KBM-7 (cell line): ENCODE results near the gene SLC6A11.

ENCODE experiments used
- DNase-seq: peaks from one replicate; pipeline ENCODE4 v3.0.0-alpha.2; 2015
- in situ Hi-C: fragments of 300-500 bp; cut with MboI; formaldehyde crosslinking; loops from 2 replicates; pipeline ENCODE4 v1.14.3; 2020; ENCODE audit warnings: low sequenced_read_pairs, low pct_unique_long_range_greater_than_20kb, mixed read lengths

The SLC6A11 gene

GRCh38 chr3:10962481-10963036 lies 146.5 kb downstream of the SLC6A11 start:
- in situ Hi-C loops = no loop called here
- no peak for DNase-seq

GRCh38 chr3:10964537-10965167 lies 148.6 kb downstream of the SLC6A11 start:
- in situ Hi-C loops = no loop called here
- peak; percentile 49 for DNase-seq

- in situ Hi-C loops = no loop called here
Measured at GRCh38 chr3:10968401-10968800, 152.4 kb downstream of the SLC6A11 start.

GRCh38 chr3:10970306-10970960 lies 154.4 kb downstream of the SLC6A11 start:
- no peak for DNase-seq
- in situ Hi-C loops = no loop called here

More at GRCh38 chr3:10968401-10968800, 152.4 kb downstream of the SLC6A11 start:
- no peak for DNase-seq

- no peak for DNase-seq
- in situ Hi-C loops = no loop called here
Measured at GRCh38 chr3:10972072-10972782, 156.2 kb downstream of the SLC6A11 start.

GRCh38 chr3:10973046-10973595 lies 157.1 kb downstream of the SLC6A11 start:
- no peak for DNase-seq
- in situ Hi-C loops = no loop called here

- no peak for DNase-seq
- in situ Hi-C loops = no loop called here
Measured at GRCh38 chr3:10974131-10974530, 158.1 kb downstream of the SLC6A11 start.

- in situ Hi-C loops = no loop called here
- no peak for DNase-seq
Measured at GRCh38 chr3:10974746-10975375, 158.8 kb downstream of the SLC6A11 start.

GRCh38 chr3:10975695-10976234 lies 159.7 kb downstream of the SLC6A11 start:
- in situ Hi-C loops = no loop called here
- no peak for DNase-seq

- in situ Hi-C loops = no loop called here
Measured at GRCh38 chr3:10976770-10977169, 160.7 kb downstream of the SLC6A11 start.

GRCh38 chr3:10977892-10978510 lies 162.0 kb downstream of the SLC6A11 start:
- no peak for DNase-seq
- in situ Hi-C loops = no loop called here

More at GRCh38 chr3:10976770-10977169, 160.7 kb downstream of the SLC6A11 start:
- DNase-seq = no peak

GRCh38 chr3:10978956-10979355 lies 162.9 kb downstream of the SLC6A11 start:
- in situ Hi-C loops = no loop called here
- no peak for DNase-seq

GRCh38 chr3:10980312-10980711 lies 164.3 kb downstream of the SLC6A11 start:
- no peak for DNase-seq

GRCh38 chr3:10981031-10981430 lies 165.0 kb downstream of the SLC6A11 start:
- DNase-seq = no peak
- in situ Hi-C loops = no loop called here

More at GRCh38 chr3:10980312-10980711, 164.3 kb downstream of the SLC6A11 start:
- in situ Hi-C loops = no loop called here

GRCh38 chr3:10981961-10982360 lies 165.9 kb downstream of the SLC6A11 start:
- DNase-seq = no peak
- in situ Hi-C loops = no loop called here

GRCh38 chr3:10982782-10983181 lies 166.8 kb downstream of the SLC6A11 start:
- no peak for DNase-seq
- in situ Hi-C loops = no loop called here

GRCh38 chr3:10983219-10983916 lies 167.3 kb downstream of the SLC6A11 start:
- peak; percentile 45 for DNase-seq
- in situ Hi-C loops = no loop called here

- in situ Hi-C loops = no loop called here
- DNase-seq = no peak
Measured at GRCh38 chr3:10984371-10984896, 168.4 kb downstream of the SLC6A11 start.
